PC-3 (cell line): ENCODE results near the gene LMX1A.

Experiments used
- CTCF ChIP-seq: fragments of 300-600 bp; sonication (generic); conservative IDR thresholded peaks from 2 replicates; pipeline ENCODE4 v1.5.1; 2017; ENCODE audit warnings: antibody characterized with exemption, low read depth, mild to moderate bottlenecking, low read length
- EZH2phosphoT487 ChIP-seq: fragments of 300-600 bp; sonication (generic); IDR thresholded peaks from 2 replicates; pipeline ENCODE4 v1.6.1; 2018; ENCODE audit warnings: mild to moderate bottlenecking, antibody characterized with exemption, low read length, borderline replicate concordance

DNA sequence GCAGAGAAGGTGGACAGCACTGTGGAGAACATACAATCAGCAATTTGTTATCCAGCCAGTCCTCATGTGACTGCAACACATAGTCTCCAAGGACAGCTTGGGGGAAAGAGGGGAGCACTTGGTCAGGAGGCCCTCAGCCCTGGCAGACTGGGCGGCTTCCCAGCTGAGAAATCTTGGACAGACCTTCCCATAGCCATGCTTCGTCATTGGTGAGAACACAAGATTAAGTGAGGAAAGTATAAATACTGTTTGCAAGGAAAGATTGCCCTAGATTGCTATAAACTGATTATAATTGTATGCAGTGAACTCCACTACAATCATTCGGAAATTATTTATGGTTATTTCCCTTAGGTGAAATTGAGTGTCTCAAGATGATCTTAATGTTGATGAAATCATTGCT lies 131.5 kb downstream of the LMX1A start:
- no peak for TF ChIP-seq CTCF
- TF ChIP-seq EZH2phosphoT487, result no peak
